ENCODE data around the gene RPS19. TPM values are rescaled to one million over a fixed set of nuclear protein-coding genes. Genes with fewer than 3 reads are reported as not detected.

RPS19 gene
- total RNA-seq, 6 donors from 2014 or later = 677 to 2,013 (median 1,382) TPM

GRCh38 chr19:41837981-41838708, 21.9 kb upstream of the RPS19 start:
- no peaks in the 10 kb centered on the region for H3K36me3 ChIP-seq
- WGBS, 2 donors = 67% methylated on average over 11 to 13 of the region's 13 CpGs
- TF ChIP-seq POLR2AphosphoS5 (IDR thresholded peaks at IDR 0.05) = no peak
- TF ChIP-seq CTCF (IDR thresholded peaks at IDR 0.05) = no peak
- no peak for TF ChIP-seq POLR2A (IDR thresholded peaks at IDR 0.05)
- TF ChIP-seq EP300 (IDR thresholded peaks at IDR 0.05) = no peak
- ATAC-seq (ENCODE audit: low FRiP score in 2 of 2) (no peak), DNase-seq (no peak)
- H3K27ac ChIP-seq = no peak overlapping the region
- H3K4me1 ChIP-seq = no peaks in the 10 kb centered on the region
- no peaks in the 10 kb centered on the region for H3K27me3 ChIP-seq
- H3K9me3 ChIP-seq = no peaks in the 10 kb centered on the region
- H3K4me3 ChIP-seq = no peak overlapping the region

DNA sequence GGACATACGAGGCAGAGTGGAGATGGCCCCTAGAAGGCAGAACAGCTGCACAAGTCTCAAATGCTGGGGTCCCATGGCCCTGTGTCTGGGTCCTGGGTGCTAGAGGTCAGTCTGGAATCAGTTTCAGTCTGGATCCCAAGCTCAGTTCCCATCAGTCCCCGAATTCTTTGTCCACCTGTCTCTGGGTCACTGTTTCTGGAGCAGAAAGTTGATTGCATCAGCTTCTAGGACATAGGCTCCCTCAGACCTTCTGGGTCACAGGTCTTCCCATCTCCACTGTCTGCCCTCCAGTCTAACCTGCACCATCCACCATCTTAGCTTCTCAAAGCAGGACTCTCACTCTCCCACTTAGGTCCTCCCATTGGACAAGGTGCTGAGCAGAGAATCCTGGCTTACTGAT, 20.8 kb upstream of the RPS19 start:
- Histone ChIP-seq H3K27me3 (no peaks in the 10 kb centered on the region), H3K36me3 (no peaks in the 10 kb centered on the region), H3K27ac (no peak overlapping the region), H3K4me3 (no peak overlapping the region), H3K9me3 (no peaks in the 10 kb centered on the region), H3K4me1 (no peaks in the 10 kb centered on the region)
- 63 to 65% methylated on average over 2 of the region's 2 CpGs for WGBS, 2 donors
- ATAC-seq (ENCODE audit: low FRiP score in 2 of 2) = no peak
- DNase-seq = no peak
- TF ChIP-seq POLR2A (IDR thresholded peaks at IDR 0.05) = no peak

DNA sequence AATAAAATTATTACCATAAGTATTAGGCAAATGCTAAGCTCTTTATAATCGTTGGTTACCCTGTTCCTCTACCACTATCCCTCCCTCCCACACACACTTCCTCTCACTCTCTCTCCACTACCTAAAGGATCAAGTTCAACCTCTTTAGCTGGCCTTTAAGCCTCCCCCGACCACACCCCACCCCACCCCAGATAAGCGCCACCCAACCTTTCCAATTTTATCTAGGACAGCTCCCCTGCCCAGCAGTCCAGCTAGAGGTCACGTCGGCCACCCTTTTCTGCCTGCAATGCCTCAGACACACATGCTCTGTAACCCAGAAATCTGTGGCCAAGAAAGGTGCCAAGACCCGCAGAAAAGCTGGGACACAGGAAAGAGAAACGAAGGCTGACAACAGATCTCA, 16.7 kb upstream of the RPS19 start:
- H3K36me3 ChIP-seq = no peaks in the 10 kb centered on the region
- H3K9me3 ChIP-seq = no peaks in the 10 kb centered on the region
- 53 to 61% methylated on average over 7 of the region's 7 CpGs for WGBS, 2 donors
- no peaks in the 10 kb centered on the region for H3K4me1 ChIP-seq
- no peak overlapping the region for H3K27ac ChIP-seq
- no peak overlapping the region for H3K4me3 ChIP-seq
- TF ChIP-seq POLR2A (IDR thresholded peaks at IDR 0.05) (no peak), EP300 (IDR thresholded peaks at IDR 0.05) (no peak)
- no peaks in the 10 kb centered on the region for H3K27me3 ChIP-seq
- no peak for ATAC-seq (ENCODE audit: low FRiP score in 2 of 2)
- no peak for DNase-seq

DNA sequence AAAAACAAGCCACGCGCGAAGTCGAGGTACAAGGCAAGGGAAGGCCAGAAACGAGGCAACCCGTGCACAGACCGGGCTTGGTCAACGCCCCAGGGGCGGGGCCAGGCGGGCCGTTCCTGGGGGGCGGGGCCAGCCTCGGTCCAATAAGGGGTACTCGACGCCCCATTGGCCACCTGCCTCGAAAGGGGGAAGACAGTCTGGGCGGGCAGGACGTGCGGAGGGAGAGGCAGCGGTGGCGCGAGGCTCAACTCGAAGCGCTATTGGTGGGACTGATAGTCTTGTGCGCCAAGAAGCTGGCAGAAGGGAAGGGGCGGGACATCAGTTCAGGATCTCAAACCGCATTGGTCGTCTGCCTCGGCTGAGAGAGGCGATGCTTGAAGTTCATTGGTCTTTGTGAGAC, 15.5 kb upstream of the RPS19 start, which contains the start of gene LYPD4:
Gene LYPD4 (minus strand): TSS at position 83 of the 400 bp plus-strand sequence. CDS start 5,398 bp downstream, outside the sequence.
- H3K27me3 ChIP-seq = no peaks in the 10 kb centered on the region
- H3K4me3 ChIP-seq = no peak within 1 kb of the TSS
- DNase-seq = peak in 1 of 2 donors; percentile 80
- no peak for ATAC-seq (ENCODE audit: low FRiP score in 2 of 2)
- 83 to 88% methylated on average over 29 to 30 of the region's 30 CpGs for WGBS, 2 donors
- no peak for TF ChIP-seq POLR2AphosphoS5 (IDR thresholded peaks at IDR 0.05)
- no peak for TF ChIP-seq POLR2A (IDR thresholded peaks at IDR 0.05)
- TF ChIP-seq EP300 (IDR thresholded peaks at IDR 0.05) = no peak
- TF ChIP-seq CTCF (IDR thresholded peaks at IDR 0.05) = no peak
- H3K4me1 ChIP-seq = no peaks in the 10 kb centered on the region
- no peak within 1 kb of the TSS for H3K27ac ChIP-seq
- no peaks in the 10 kb centered on the region for H3K36me3 ChIP-seq
- H3K9me3 ChIP-seq = no peaks in the 10 kb centered on the region

- no peaks in the 10 kb centered on the region for H3K4me1 ChIP-seq
- no peaks in the 10 kb centered on the region for H3K27me3 ChIP-seq
- no peak within 1 kb of the TSS for H3K27ac ChIP-seq
- H3K9me3 ChIP-seq = no peaks in the 10 kb centered on the region
- no peaks in the 10 kb centered on the region for H3K36me3 ChIP-seq
- no peak within 1 kb of the TSS for H3K4me3 ChIP-seq
- no peak for TF ChIP-seq EP300 (IDR thresholded peaks at IDR 0.05)
- TF ChIP-seq POLR2AphosphoS5 (IDR thresholded peaks at IDR 0.05) = no peak
- no peak for TF ChIP-seq POLR2A (IDR thresholded peaks at IDR 0.05)
- no peak for TF ChIP-seq CTCF (IDR thresholded peaks at IDR 0.05)
- WGBS, 2 donors = 92 to 93% methylated on average over 3 of the region's 3 CpGs
- ATAC-seq (ENCODE audit: low FRiP score in 2 of 2) (no peak), DNase-seq (no peak)
Measured at GRCh38 chr19:41845001-41845050, 15.2 kb upstream of the RPS19 start, which contains the start of gene DMRTC2. DMRTC2 (plus strand) TSS chr19:41845042; CDS start chr19:41847429, 2,387 bp downstream.

DNA sequence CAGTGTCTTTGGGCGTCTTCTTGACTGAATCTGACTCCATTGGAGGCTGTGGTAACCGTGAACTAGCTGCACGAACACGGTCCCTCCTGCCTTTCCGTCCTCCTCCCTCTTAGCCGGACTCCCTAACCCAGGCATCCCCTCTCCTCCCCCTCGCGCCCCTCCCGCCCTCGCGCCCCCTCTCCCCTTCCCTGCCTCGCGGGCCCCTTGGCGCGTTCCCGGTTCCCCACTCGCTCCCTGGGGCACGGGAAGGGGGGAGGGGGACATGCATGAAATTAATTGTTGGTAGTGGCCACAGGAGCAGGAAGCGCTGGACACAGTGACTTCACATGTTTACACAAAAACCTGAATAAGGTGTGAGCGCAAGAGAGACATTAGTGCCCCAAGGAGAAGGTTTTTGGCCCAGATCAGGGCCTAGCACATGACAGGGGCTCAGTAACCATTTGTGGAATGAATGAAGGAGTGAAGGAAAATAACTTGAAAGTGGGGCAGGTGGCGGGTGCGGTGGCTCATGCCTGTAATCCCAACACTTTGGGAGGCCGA, 14.9 kb upstream of the RPS19 start:
- 88 to 89% methylated on average over 20 to 23 of the region's 23 CpGs for WGBS, 2 donors
- TF ChIP-seq EP300 (IDR thresholded peaks at IDR 0.05) (no peak), CTCF (IDR thresholded peaks at IDR 0.05) (no peak), POLR2A (IDR thresholded peaks at IDR 0.05) (no peak), POLR2AphosphoS5 (IDR thresholded peaks at IDR 0.05) (no peak)
- Histone ChIP-seq H3K9me3 (no peaks in the 10 kb centered on the region), H3K4me1 (no peaks in the 10 kb centered on the region), H3K27me3 (no peaks in the 10 kb centered on the region), H3K27ac (no peak overlapping the region), H3K4me3 (no peak overlapping the region), H3K36me3 (no peaks in the 10 kb centered on the region)
- ATAC-seq (ENCODE audit: low FRiP score in 2 of 2) (no peak), DNase-seq (no peak)

Measured in upper lobe of left lung (tissue), 6 donors.